IPS-18a (cell line): ENCODE data around the gene HSD11B2.

Source experiments
- H3K27ac ChIP-seq: one replicate; pipeline ENCODE4 v1.5.1; 2013; ENCODE audit warnings: low read length
- H3K27me3 ChIP-seq: one replicate; pipeline ENCODE4 v1.6.1; 2013; ENCODE audit warnings: mild to moderate bottlenecking, low read length; ENCODE audit not compliant: control insufficient read depth, insufficient read depth
- H3K36me3 ChIP-seq: one replicate; pipeline ENCODE4 v1.6.1; 2013; ENCODE audit warnings: low read depth, low read length; ENCODE audit not compliant: control insufficient read depth
- H3K4me1 ChIP-seq: one replicate; pipeline ENCODE4 v1.6.1; 2013; ENCODE audit warnings: low read depth, low read length; ENCODE audit not compliant: control insufficient read depth
- H3K4me3 ChIP-seq: one replicate; pipeline ENCODE4 v1.5.1; 2013; ENCODE audit warnings: low read length
- H3K9ac ChIP-seq: one replicate; pipeline ENCODE4 v1.6.1; 2013; ENCODE audit warnings: mild to moderate bottlenecking, low read length, moderate library complexity
- H3K9me3 ChIP-seq: one replicate; pipeline ENCODE4 v1.6.1; 2013; ENCODE audit warnings: low read depth, low read length; ENCODE audit not compliant: control insufficient read depth

HSD11B2 gene

GRCh38 chr16:67392301-67393059 is 38.4 kb upstream of the HSD11B2 start:
- Histone ChIP-seq H3K9ac (no peak overlapping the region), H3K27me3 (peaks cover 49% of the 10 kb centered on the region), H3K27ac (no peak overlapping the region), H3K9me3 (no peaks in the 10 kb centered on the region), H3K4me1 (peaks cover 23% of the 10 kb centered on the region), H3K4me3 (peak overlapping the region; percentile 47), H3K36me3 (no peaks in the 10 kb centered on the region)

GRCh38 chr16:67393111-67393787 is 37.7 kb upstream of the HSD11B2 start, which contains the start of gene TPPP3:
Gene TPPP3 (minus strand): TSS chr16:67393498. CDS start chr16:67391111, 2,387 bp downstream.
- H3K36me3 ChIP-seq = no peaks in the 10 kb centered on the region
- H3K9me3 ChIP-seq = no peaks in the 10 kb centered on the region
- peak within 1 kb of the TSS; percentile 47 for H3K4me3 ChIP-seq
- H3K27ac ChIP-seq = no peak within 1 kb of the TSS
- H3K4me1 ChIP-seq = peaks cover 21% of the 10 kb centered on the region
- peaks cover 50% of the 10 kb centered on the region for H3K27me3 ChIP-seq
- no peak within 1 kb of the TSS for H3K9ac ChIP-seq

- peak overlapping the region; percentile 47 for H3K4me3 ChIP-seq
- H3K9ac ChIP-seq = no peak overlapping the region
- H3K36me3 ChIP-seq = no peaks in the 10 kb centered on the region
- peaks cover 21% of the 10 kb centered on the region for H3K4me1 ChIP-seq
- no peaks in the 10 kb centered on the region for H3K9me3 ChIP-seq
- peaks cover 55% of the 10 kb centered on the region for H3K27me3 ChIP-seq
- H3K27ac ChIP-seq = no peak overlapping the region
Measured at GRCh38 chr16:67393788-67394154, 37.1 kb upstream of the HSD11B2 start.

DNA sequence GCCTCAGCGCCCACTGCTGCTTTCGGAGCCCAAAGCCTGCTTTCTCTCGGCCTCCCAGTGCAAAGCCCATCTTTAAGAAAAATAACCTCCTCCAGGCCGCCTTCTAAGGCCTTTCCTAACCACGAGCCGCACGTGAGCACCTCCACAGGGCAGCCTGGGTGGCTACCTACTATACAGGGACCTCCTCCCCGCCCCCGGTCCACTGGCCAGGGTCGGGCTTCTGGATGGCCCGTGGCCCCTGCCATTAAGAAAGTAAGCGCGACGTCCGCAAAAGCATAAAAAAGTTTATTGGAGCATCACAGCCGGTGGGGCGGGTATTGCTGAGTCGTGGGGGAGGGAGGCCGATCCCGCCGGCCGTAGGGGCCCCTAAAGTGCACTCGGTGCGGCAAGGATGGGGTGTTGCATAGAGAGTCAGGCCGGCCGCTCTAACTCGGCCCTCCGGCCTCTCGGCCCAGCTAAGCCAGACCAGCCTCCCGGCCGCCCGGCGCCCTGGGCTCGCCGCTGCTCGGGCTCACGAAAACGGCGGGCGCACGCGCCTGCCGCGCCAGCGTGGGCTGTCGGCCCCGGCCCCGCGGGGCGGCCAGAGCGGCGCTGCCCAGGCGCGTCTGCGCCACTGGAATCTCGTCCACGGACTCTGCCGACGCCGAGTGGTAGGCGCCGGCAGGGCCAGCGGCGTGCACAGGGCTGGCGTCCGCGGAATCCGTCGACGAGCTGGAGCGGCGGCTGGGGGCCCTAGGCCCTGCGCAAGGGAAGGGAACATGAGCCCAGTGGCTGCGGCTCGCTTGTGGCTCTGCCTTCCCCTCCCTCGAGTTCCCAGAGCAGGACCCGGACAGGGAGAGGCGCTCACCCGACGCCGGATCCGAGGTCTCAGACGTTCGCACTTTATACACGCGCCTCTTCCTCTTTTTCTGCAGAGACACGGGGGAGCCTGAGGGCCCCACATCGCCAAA is 36.5 kb upstream of the HSD11B2 start:
- peaks cover 21% of the 10 kb centered on the region for H3K4me1 ChIP-seq
- no peak overlapping the region for H3K27ac ChIP-seq
- H3K9ac ChIP-seq = no peak overlapping the region
- H3K27me3 ChIP-seq = peaks cover 60% of the 10 kb centered on the region
- H3K36me3 ChIP-seq = no peaks in the 10 kb centered on the region
- peak overlapping the region; percentile 47 for H3K4me3 ChIP-seq
- H3K9me3 ChIP-seq = no peaks in the 10 kb centered on the region

- peaks cover 60% of the 10 kb centered on the region for H3K27me3 ChIP-seq
- H3K4me3 ChIP-seq = no peak overlapping the region
- no peaks in the 10 kb centered on the region for H3K36me3 ChIP-seq
- no peaks in the 10 kb centered on the region for H3K9me3 ChIP-seq
- H3K4me1 ChIP-seq = peaks cover 21% of the 10 kb centered on the region
- no peak overlapping the region for H3K9ac ChIP-seq
- H3K27ac ChIP-seq = no peak overlapping the region
Measured at GRCh38 chr16:67395105-67395457, 35.8 kb upstream of the HSD11B2 start.

- Histone ChIP-seq H3K27me3 (peaks cover 60% of the 10 kb centered on the region), H3K9me3 (no peaks in the 10 kb centered on the region), H3K9ac (no peak overlapping the region), H3K36me3 (no peaks in the 10 kb centered on the region), H3K4me3 (no peak overlapping the region), H3K27ac (no peak overlapping the region), H3K4me1 (peaks cover 21% of the 10 kb centered on the region)
Measured at GRCh38 chr16:67395458-67396158, 35.3 kb upstream of the HSD11B2 start.

- H3K4me1 ChIP-seq = peaks cover 21% of the 10 kb centered on the region
- peaks cover 59% of the 10 kb centered on the region for H3K27me3 ChIP-seq
- H3K9ac ChIP-seq = no peak overlapping the region
- no peaks in the 10 kb centered on the region for H3K9me3 ChIP-seq
- peak overlapping the region; percentile 22 for H3K4me3 ChIP-seq
- H3K27ac ChIP-seq = no peak overlapping the region
- no peaks in the 10 kb centered on the region for H3K36me3 ChIP-seq
Measured at GRCh38 chr16:67396159-67397035, 34.5 kb upstream of the HSD11B2 start.

DNA sequence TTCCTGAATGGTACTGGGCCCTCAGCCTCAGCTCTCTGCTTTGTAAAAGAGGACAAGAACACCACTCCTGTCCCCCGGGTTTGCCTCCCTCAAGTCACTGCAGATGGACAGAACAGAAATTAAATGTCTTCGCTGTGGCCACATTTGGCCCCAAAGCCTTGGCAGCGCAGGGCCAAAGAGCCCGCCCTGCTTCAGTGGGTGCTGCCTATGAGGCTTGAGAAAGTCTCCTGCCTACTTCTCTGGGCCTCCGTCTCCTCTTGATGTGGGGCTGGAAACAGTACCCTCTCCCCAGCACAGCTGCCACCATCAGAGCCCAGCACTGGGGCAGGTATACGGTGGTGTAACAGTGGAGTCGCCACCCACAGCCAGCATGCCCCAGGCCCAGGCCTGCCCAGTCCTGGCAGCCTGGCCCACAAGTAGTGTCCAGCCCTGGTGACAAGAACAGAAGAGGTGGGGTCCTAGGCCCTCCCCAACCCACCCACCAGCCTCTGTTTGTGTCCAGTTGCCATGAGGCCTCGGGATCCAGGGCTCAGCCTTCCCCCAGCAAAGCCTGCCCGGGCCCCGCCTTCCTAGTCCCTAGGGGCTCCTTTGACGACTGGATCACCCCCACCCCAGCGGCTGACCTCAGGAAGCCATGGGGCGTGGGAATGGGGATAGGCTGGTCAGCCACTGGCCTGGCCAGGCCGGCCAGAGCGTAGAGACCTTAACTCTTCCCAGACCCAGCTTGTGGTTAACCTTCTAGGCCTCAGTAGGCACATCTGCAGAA is 33.7 kb upstream of the HSD11B2 start:
- no peaks in the 10 kb centered on the region for H3K36me3 ChIP-seq
- no peaks in the 10 kb centered on the region for H3K9me3 ChIP-seq
- peaks cover 54% of the 10 kb centered on the region for H3K27me3 ChIP-seq
- H3K4me3 ChIP-seq = no peak overlapping the region
- peaks cover 21% of the 10 kb centered on the region for H3K4me1 ChIP-seq
- no peak overlapping the region for H3K27ac ChIP-seq
- no peak overlapping the region for H3K9ac ChIP-seq

- H3K9me3 ChIP-seq = no peaks in the 10 kb centered on the region
- H3K27me3 ChIP-seq = peaks cover 47% of the 10 kb centered on the region
- no peak overlapping the region for H3K27ac ChIP-seq
- H3K4me1 ChIP-seq = peaks cover 21% of the 10 kb centered on the region
- H3K4me3 ChIP-seq = no peak overlapping the region
- H3K36me3 ChIP-seq = no peaks in the 10 kb centered on the region
- H3K9ac ChIP-seq = no peak overlapping the region
Measured at GRCh38 chr16:67397812-67398545, 32.9 kb upstream of the HSD11B2 start.
